Panc1 (cell line): Measurements from ENCODE around the gene BIRC7. TPM values are rescaled to one million over a fixed set of nuclear protein-coding genes. Genes with fewer than 3 reads are reported as not detected.

ENCODE experiments used
- ATAC-seq: fragments of 200-7000 bp; cut with Tn5 transposase; 2 replicates; pipeline ENCODE4 v1.9.1; 2020; ENCODE audit warnings: mild to moderate bottlenecking, moderate library complexity
- BruUV-seq: library from RNA; stranded (reverse); fragments of 400-500 nt; replicated peaks from 2 replicates; lab custom pipeline; 2021; lab: Mats Ljungman, UMichigan
- CTCF ChIA-PET: fragments of 300-600 bp; sonication (Branson Sonifier 250); formaldehyde crosslinking; loops from one replicate; lab custom pipeline; 2022; ENCODE audit warnings: antibody characterized with exemption; lab: Charles Lee
- POLR2A ChIA-PET: fragments of 300-600 bp; sonication (Branson Sonifier 250); formaldehyde crosslinking; loops from one replicate; lab custom pipeline; 2022; ENCODE audit warnings: antibody characterized with exemption; lab: Charles Lee
- DNase-seq: peaks from one replicate; pipeline ENCODE4 v3.0.0-alpha.2; 2010; ENCODE audit warnings: low read depth, low spot score
- H3K27ac ChIP-seq: 2 replicates; pipeline ENCODE4 v1.5.1; 2011; ENCODE audit warnings: mild to moderate bottlenecking, low read length, inconsistent platforms
- H3K27me3 ChIP-seq: fragments of 200-500 bp; sonication (Bioruptor generic); 2 replicates; pipeline ENCODE4 v1.6.0; 2014; ENCODE audit warnings: low read length, inconsistent platforms; ENCODE audit not compliant: control insufficient read depth, insufficient read depth
- H3K36me3 ChIP-seq: fragments of 200-500 bp; sonication (Bioruptor generic); 2 replicates; pipeline ENCODE4 v1.5.1; 2014; ENCODE audit warnings: inconsistent platforms, mild to moderate bottlenecking, low read length, moderate library complexity; ENCODE audit not compliant: control insufficient read depth, insufficient read depth
- H3K4me1 ChIP-seq: 2 replicates; pipeline ENCODE4 v1.5.1; 2011; ENCODE audit warnings: inconsistent platforms, mild to moderate bottlenecking, low read length, moderate library complexity; ENCODE audit not compliant: control insufficient read depth, insufficient read depth
- H3K4me3 ChIP-seq, 2 experiments: 2 replicates each; pipeline ENCODE4 v1.5.1; 2011 to 2012; ENCODE audit warnings: low read depth in 2 of 2, low read length in 2 of 2, mild to moderate bottlenecking in 2 of 2, inconsistent platforms in 1 of 2, moderate library complexity in 1 of 2
- H3K9me3 ChIP-seq: fragments of 200-500 bp; sonication (Bioruptor generic); 2 replicates; pipeline ENCODE4 v1.5.1; 2014; ENCODE audit warnings: low read depth, mild to moderate bottlenecking, inconsistent platforms, low read length, moderate library complexity; ENCODE audit not compliant: control insufficient read depth, insufficient read depth
- CTCF ChIP-seq: fragments of 450-650 bp; IDR thresholded peaks from 2 replicates; pipeline ENCODE4 v1.5.1; 2017; ENCODE audit warnings: mild to moderate bottlenecking
- POLR2AphosphoS5 ChIP-seq: IDR thresholded peaks from 2 replicates; pipeline ENCODE4 v1.6.1; 2012; ENCODE audit warnings: mild to moderate bottlenecking, low read depth, low read length, moderate library complexity
- REST ChIP-seq, 2 experiments: IDR thresholded peaks; 2 replicates each; pipeline ENCODE4 v1.6.1; 2011 to 2012; ENCODE audit warnings: low read depth in 2 of 2, control low read depth in 1 of 2, low read length in 1 of 2, mild to moderate bottlenecking in 1 of 2, moderate library complexity in 1 of 2; ENCODE audit not compliant: insufficient read depth in 1 of 2
- SIN3A ChIP-seq: IDR thresholded peaks from 2 replicates; pipeline ENCODE4 v1.6.1; 2012; ENCODE audit warnings: low read depth, mild to moderate bottlenecking, low read length, moderate library complexity, borderline replicate concordance; ENCODE audit not compliant: insufficient read depth
- TCF7L2 ChIP-seq: IDR thresholded peaks from 2 replicates; pipeline ENCODE4 v1.6.1; 2011; ENCODE audit warnings: mild to moderate bottlenecking, low read depth, low read length, inconsistent platforms
- in situ Hi-C: cut with HindIII; loops from 2 replicates; pipeline ENCODE4 v1.10.0; 2016; ENCODE audit warnings: low sequenced_read_pairs, low pct_unique_long_range_greater_than_20kb
- intact Hi-C: fragments of 100-400 bp; cut with micrococcal nuclease; formaldehyde crosslinking; loops from one replicate; pipeline ENCODE4 v1.10.0; 2022; ENCODE audit not compliant: unreplicated experiment
- total RNA-seq: library from RNA; stranded (reverse); gene quantifications from one replicate; pipeline ENCODE4 v1.2.1, GENCODE V29; 2021; ENCODE audit not compliant: unreplicated experiment

Gene BIRC7
- total RNA-seq, 1 experiment from 2014 or later = 9.0 TPM

GRCh38 chr20:63241272-63241671 lies 5.6 kb downstream of the BIRC7 start:
- no peak for TF ChIP-seq POLR2AphosphoS5
- TF ChIP-seq TCF7L2 = no peak
- TF ChIP-seq CTCF = no peak
- no peak for TF ChIP-seq SIN3A
- TF ChIP-seq REST (IDR thresholded peaks at IDR 0.05; ENCODE audit: insufficient read depth in 1 of 2, low read depth in 2 of 2, low read length in 1 of 2) = no peak
- DNase-seq = no peak
- H3K4me3 ChIP-seq = no peak overlapping the region
- H3K27ac ChIP-seq = no peak overlapping the region
- ATAC-seq = no peak
- H3K4me1 ChIP-seq = peaks cover 21% of the 10 kb centered on the region
- intact Hi-C loops (no loop called here), in situ Hi-C loops (no loop called here)
- no TSS peak for BruUV-seq
- H3K36me3 ChIP-seq = no peaks in the 10 kb centered on the region
- H3K27me3 ChIP-seq = no peaks in the 10 kb centered on the region
- H3K9me3 ChIP-seq = no peaks in the 10 kb centered on the region
- ChIA-PET CTCF (no interaction called here), POLR2A (no interaction called here)

GRCh38 chr20:63242736-63243135 lies 7.0 kb downstream of the BIRC7 start:
- intact Hi-C loops = no loop called here

More at GRCh38 chr20:63242736-63243135, 7.0 kb downstream of the BIRC7 start:
- Histone ChIP-seq H3K4me3 (no peak overlapping the region), H3K9me3 (no peaks in the 10 kb centered on the region), H3K4me1 (peaks cover 13% of the 10 kb centered on the region), H3K27ac (no peak overlapping the region), H3K27me3 (no peaks in the 10 kb centered on the region), H3K36me3 (no peaks in the 10 kb centered on the region)
- ATAC-seq (no peak), DNase-seq (no peak)
- in situ Hi-C loops = no loop called here
- BruUV-seq = no TSS peak
- POLR2A ChIA-PET = no interaction called here
- TF ChIP-seq TCF7L2 (no peak), SIN3A (no peak), POLR2AphosphoS5 (no peak), REST (IDR thresholded peaks at IDR 0.05; ENCODE audit: insufficient read depth in 1 of 2, low read depth in 2 of 2, low read length in 1 of 2) (no peak), CTCF (no peak)
- CTCF ChIA-PET = interaction anchor here (1.2 to 1.4 kb wide), 2 partner anchors 8 to 19 kb away, joined by 4 to 5 read pairs; no protein-coding TSS in a partner anchor
